Mammary epithelial cell (primary cell): Measurements from ENCODE around the gene PDCD10.

Experiments
- EZH2 ChIP-seq: IDR thresholded peaks from 2 replicates; pipeline ENCODE4 v1.6.1; 2012; ENCODE audit warnings: low read length, inconsistent platforms, borderline replicate concordance
- TF ChIP-seq, protein P1 (sequence below), 2 donors: IDR thresholded peaks in 1 of 2; conservative IDR thresholded peaks in 1 of 2; 2 replicates each; pipeline ENCODE4 v1.5.1; 2011 to 2012; ENCODE audit warnings: inconsistent platforms in 2 of 2, low read length in 2 of 2, mild to moderate bottlenecking in 2 of 2, control low read depth in 1 of 2, low read depth in 1 of 2; ENCODE audit not compliant: insufficient read depth in 1 of 2; ENCODE audit errors: extremely low read depth in 1 of 2

GRCh38 chr3:167700046-167700445 is 34.6 kb downstream of the PDCD10 start:
- TF ChIP-seq, protein P1, sequence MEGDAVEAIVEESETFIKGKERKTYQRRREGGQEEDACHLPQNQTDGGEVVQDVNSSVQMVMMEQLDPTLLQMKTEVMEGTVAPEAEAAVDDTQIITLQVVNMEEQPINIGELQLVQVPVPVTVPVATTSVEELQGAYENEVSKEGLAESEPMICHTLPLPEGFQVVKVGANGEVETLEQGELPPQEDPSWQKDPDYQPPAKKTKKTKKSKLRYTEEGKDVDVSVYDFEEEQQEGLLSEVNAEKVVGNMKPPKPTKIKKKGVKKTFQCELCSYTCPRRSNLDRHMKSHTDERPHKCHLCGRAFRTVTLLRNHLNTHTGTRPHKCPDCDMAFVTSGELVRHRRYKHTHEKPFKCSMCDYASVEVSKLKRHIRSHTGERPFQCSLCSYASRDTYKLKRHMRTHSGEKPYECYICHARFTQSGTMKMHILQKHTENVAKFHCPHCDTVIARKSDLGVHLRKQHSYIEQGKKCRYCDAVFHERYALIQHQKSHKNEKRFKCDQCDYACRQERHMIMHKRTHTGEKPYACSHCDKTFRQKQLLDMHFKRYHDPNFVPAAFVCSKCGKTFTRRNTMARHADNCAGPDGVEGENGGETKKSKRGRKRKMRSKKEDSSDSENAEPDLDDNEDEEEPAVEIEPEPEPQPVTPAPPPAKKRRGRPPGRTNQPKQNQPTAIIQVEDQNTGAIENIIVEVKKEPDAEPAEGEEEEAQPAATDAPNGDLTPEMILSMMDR (conservative IDR thresholded peaks at IDR 0.05 in 1 of 2, IDR thresholded peaks at IDR 0.05 in 1 of 2; ENCODE audit: extremely low read depth in 1 of 2, insufficient read depth in 1 of 2, low read depth in 1 of 2, low read length in 2 of 2), result no peak
- TF ChIP-seq EZH2, result no peak
